GM18498 (cell line): ENCODE results near the gene MESP2.
"Not testable (repeated sequence)": the region's sequence is repeated elsewhere in the genome, so short reads cannot be mapped to it uniquely, and the experiment has no call there.

ENCODE experiments used
- ATAC-seq: cut with Tn5 transposase; IDR thresholded peaks from one replicate; pipeline ENCODE4 v1.9.1; 2021; ENCODE audit warnings: mild to moderate bottlenecking, moderate library complexity; ENCODE audit not compliant: unreplicated experiment

The MESP2 gene

DNA sequence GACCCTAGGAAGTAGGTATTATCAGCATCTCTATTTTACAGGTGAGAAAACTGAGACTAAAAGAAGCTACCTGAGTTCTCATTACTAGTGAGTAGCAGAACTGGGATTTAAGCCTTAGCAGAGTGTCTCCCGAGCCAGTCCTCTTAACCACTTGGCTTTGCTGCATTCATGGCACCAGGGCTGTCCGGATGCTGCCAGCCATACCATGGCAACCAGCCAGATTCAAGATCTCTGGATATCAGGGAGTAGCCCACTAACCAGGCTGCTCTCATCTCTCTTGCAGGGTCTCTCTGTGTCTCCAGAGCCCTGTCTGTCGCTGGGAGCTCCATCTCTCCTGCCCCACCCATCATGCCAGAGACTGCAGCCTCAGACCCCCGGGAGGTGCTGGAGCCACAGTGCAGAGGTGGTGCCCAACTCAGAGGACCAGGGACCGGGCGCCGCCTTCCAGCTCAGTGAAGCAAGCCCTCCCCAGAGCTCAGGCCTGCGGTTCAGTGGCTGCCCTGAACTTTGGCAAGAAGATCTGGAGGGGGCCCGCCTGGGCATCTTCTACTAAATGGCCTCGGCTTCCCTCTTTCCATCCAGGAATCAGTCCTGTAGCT is 1.7 kb downstream of the MESP2 start:
- ATAC-seq = no peak

DNA sequence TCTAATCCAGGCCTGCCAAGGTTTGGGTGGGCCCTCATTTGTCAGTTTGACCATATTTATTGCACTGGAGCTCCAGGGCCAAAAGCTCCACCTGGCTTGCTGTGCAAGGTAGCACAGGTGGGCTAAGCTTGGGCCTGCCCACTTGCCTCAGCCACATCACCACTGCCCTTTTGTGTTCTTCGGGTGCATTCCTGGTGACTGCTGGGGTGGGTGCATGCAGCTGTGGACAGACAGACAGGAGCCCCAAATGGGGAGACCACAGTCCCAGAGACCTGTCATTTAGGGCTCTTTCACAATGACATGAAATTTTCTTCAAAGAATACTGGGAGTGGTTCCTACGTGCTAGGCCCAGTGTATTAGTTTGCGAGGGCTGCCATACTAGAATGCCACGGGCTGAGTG is 2.7 kb downstream of the MESP2 start:
- no peak for ATAC-seq

DNA sequence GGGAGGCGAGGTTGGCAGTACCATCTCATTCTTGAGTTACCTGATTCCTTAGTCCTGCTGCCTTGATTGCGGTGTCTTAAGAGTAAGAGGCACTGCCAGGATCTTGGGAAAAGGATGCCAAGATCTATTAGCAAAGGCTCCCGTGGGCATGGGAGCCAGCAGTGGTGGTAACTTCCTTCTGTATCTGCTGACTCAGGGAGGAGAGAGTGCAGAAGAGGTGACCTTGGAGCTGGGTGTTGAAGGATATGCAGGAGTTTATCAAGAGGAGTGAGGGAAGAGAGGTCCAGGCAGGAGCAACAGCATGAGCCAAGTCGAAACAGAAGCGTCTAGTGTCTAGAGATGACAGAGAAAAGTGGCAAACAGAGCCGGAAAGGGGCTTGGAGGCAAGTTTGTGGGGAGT is 4.5 kb downstream of the MESP2 start:
- no peak for ATAC-seq

DNA sequence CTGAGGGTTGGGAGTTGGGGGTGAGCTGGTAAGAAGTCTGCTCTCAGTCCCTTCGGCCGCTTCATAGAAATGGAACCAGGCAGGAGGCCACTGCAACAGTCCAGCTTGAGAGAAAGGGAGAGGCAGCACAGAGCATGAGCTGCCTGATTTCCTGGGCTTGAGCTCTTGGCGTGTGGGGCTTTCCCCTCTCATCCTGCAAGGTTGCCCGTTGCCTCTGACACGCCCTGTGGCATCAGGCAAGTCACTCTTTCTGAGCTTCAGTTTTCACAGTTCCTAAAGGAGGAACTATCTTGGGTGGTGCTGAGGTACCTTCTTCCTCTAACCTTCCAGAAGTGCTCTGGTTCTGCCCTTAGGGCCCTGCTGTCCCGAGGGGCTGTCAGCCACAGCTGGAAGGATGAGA is 4.9 kb downstream of the MESP2 start:
- ATAC-seq = no peak

DNA sequence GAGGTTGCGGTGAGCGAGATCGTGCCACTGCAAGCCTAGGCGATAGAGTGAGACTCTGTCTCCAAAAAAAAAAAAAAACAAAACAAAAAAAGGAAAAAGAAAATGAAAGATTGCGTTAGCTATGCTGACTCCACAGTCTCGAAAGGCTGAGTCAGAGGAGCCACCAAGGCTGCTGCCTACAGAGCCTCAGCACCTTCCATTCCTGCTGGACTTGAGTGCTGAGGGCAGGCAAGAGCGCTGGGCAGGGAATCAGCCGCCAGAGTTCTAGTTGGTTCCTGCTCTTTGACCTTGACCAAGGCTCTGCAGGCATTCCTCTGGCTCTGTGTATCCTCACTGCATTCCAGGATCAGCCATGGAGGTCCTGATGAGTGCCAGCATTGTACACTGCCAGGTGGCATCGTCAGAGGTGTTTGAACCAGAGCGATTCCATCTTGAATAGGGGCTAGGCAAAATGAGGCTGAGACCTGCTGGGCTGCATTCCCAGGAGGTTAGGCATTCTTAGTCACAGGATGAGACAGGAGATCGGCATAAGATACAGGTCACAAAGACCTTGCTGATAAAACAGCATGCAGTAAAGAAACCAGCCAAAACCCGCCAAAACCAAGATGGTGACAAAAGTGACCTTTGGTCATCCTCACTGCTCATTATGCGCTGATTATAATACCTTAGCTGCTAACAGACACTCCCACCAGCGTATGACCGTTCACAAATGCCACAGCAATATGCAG is 5.9 kb downstream of the MESP2 start:
- ATAC-seq = no peak

DNA sequence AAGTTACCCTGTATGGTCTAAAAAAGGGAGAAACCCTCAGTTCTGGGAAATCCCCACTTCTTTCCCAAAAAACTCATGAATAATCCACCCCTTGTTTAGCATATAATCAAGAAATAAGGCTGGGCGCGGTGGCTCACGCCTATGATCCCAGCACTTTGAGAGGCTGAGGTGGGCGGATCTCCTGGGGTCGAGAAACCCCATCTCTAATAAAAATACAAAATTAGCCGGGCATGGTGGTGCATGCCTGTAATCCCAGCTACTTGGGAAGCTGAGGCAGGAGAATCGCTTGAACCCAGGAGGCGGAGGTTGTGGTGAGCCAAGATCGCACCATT is 6.5 kb downstream of the MESP2 start:
- not testable (repeated sequence) for ATAC-seq

DNA sequence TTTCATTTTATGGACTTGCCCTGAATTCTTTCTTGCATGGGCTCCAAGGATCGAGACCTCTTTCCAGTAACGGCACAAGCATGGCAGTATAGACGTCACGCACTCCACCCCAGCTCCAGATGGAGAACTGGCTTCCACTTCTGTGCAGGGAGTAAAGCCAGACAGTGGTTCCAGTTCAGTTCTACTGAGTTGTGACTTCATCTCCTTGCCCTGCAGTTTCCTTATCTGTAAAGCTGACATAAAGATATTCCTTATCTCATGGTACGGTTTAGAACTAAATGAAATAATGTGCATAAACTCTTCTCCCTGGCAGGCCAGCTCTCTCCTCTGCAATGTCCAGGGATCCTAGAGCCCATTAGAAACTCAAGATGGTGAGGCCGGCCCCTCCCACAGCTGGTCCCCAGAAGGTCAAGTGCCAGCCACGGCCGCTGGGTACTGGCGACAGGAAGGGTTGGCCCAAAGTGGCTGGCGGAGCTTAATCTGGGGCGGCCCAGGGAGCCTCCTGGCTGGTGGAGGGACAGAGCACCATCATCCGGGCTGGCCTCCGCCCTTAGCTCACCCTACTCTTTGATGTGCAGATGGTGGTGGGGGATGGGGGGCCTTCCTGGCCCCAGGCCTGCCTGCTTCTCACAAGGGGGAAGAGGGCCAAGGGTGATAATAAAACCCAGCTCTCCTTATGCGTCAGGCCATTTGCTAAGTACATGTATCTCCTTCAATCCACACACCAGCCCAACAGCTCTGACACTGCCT is 7.2 kb downstream of the MESP2 start:
- no peak for ATAC-seq

DNA sequence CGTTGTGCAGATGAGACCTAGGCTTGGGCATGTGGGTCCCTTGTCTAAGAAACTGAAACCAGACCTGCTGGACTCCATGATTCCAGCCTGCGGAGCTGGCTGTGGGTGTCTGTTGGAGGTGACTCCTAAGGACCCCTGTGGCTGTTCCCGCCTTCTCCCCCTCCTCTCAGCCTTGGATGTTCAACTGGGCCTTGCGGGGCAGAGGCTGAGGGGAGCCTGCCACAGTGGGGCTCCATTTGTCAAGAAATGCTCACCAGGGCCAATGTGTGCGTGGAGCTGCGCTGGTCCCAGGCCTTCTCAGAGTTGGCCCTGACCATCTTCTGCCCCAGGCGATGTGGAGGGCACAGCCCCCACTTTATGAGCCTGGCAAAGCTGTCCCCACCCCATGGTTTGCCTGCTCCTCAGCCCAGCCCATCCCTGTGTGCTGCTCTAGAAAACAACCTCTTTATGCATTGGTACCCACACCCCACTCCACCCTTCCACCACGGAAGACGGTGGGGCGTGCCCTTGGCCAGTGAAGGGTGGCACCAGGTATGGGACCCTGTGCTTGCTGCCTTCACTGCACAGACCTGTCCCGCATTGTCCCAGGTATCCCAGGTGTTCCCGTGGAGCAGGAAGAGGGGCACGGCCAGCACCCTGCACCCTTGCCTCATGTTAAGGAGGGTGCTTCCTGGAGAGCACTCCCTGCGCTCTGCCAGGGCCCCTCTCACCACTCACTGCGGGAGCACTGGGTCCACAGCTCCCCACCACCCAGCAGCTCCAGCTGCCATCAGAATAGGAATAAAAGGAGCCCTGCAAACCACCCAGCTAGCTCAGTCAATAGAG is 7.9 kb downstream of the MESP2 start:
- ATAC-seq = no peak

DNA sequence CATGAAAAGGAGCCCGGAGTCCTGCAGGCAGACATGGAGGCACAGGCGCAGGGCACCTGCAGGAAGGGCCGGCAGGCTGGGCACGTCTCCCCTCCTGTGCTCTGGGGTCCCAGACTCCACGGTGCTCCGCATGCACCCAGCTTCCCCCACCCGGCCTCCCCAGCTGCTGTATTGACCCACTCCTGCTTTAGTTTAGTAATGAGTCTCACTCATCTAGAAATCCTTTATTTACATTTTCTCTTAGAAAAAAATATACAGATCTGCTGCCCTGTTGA is 8.5 kb downstream of the MESP2 start:
- ATAC-seq = no peak

DNA sequence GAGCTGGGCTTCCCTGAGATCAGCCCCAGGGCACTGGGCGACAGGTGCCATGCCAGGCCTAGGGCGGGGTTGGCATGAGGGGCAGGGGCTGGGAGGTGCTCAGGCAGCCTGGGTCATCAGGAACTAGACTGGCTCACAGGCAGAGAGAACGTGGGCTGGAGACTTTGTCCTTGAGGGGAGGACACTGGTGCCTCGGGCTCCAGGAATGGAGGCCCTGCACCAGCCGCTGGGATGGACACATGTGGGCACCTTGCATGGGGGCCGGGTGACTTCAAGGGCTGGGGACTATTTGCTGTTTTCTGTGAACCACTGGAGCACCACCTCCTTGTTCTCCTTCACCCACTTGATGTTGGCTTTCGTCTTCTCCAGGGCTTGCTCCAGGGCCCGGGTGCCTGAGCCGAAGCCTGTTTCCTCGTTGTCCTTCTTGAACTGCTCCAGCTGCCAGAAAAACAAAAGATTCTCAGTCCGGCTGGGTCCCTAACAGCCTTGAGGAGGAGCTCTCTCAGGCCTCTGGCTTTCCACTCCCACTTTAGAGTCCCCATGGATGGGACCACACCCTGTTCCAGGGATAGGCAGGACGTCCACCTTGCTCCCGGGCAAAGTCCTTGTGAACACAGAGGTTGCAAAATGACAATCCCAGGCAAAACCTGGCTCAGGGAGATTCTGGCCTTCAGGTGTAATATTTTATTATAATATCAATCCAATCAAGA is 9.1 kb downstream of the MESP2 start:
- no peak for ATAC-seq

DNA sequence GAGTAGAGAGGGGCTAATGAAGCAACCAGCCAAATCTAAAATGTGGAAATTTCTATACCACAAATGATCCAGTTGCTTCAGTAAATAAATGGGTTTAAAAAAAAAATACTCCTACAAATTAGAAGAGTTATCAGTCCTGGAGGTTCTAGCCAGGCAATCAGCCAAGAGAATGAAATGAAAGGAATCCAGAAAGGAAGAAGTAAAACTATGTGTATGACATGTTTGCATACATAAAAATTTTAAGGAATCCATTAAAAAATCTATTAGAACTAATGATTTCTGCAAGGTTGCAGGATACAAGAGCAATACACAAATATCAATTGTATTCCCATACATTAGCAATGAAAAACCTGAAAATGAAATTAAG is 9.6 kb downstream of the MESP2 start:
- ATAC-seq = no peak

DNA sequence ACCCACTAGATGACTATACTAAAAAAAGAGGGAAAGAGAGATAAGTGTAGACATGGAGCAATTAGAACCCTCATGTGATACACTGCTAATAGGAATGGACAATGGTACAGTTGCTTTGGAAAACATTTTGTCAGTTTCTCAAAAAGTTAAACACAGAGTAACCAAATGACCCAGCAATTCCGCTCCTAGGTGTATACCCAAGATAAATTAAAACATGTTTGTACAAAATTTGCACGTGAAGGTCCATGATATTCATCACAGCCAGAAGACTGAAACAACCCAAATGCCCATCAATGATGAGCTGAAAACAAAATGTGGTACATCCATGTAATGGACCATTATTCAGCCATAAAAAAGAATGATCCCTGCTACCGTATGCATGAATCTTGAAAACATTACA is 11.8 kb downstream of the MESP2 start:
- ATAC-seq = no peak

DNA sequence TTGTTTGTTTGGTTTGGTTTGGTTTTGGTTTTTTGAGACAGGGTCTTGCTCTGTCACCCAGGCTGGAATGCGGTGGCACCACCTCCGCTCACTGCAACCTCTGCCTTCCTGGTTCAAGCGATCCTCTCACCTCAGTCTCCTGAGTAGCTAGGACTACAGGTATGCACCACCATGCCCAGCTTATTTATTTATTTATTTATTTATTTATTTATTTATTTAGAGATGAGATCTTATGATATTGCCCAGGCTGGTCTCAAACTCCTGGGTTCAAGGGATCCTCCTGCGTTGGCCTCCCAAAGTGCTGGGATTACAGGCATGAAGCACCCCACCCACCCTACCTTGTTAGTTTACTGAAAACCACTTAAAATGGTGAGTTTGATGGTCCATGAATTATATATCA is 12.5 kb downstream of the MESP2 start:
- ATAC-seq = not testable (repeated sequence)

DNA sequence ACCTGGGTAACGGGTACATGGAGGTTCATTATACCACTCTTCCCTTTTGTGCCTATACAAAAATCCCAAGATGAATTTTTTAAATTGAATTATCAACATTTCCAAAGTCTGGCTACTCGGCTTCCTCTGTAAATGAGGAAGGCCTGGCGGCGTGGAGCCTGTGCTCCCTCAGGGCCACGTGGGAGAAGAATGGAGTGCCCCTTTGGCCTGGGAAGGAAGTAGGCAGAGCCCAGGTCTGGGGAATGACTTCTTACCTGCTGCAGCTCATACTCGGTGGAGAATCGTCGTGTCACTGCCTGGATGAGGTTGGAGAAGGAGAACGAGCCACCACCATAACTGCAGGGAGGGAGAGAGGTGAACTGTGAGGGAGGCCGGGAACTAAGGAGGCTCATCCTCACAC is 14.1 kb downstream of the MESP2 start:
- no peak for ATAC-seq

DNA sequence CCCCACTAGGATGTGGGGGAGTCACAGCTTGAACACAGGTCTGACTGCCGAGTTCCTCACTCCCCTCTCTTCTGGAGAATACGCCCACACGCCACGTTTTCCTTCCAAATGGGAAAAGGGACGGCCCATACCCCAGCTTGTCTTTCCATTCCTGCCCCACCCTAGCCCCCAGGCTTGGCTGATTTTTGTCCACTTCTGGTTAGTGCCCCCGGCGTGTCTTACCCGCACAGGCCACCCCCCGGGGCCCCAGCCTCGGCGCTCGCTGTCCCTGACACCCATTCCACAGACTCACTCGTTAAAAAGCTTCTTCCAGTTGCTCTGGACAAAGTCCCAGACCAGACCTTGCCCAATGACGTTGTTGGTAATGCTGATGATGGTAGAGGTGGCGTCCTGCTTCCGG is 14.5 kb downstream of the MESP2 start:
- no peak for ATAC-seq

DNA sequence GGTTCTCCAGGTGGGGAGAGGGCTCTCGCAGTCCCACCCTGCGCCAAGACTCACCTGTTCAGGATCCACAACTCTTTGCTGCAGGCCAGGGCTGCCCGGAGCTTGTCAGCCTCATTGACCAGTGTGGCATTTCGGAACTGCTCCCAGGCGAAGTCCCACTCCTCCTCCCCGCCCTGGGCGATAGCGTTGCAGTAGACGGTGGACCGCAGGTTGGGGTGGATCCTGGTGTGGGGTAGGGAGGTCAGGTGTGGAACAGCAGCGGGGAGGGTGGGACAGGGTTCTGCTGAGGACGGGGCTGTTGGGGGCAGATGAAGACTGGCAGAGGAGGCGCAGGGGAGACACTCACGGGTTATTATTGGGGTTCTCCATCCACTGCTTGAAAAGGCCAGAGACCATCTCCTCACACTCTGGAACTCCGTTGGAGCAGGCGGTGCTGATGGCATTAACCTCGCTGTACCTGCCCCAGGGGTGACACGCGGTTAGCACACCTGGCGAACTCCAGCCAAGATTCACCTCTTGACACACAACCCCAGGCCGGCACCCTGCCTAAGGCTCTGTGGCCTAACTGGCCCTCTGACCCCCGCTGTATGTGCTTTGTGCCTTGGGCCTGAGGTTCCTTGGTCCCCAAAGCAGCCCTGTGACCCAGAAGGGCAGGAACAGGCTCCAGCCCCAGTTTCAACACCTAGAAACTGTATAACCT is 16.1 kb downstream of the MESP2 start:
- no peak for ATAC-seq

DNA sequence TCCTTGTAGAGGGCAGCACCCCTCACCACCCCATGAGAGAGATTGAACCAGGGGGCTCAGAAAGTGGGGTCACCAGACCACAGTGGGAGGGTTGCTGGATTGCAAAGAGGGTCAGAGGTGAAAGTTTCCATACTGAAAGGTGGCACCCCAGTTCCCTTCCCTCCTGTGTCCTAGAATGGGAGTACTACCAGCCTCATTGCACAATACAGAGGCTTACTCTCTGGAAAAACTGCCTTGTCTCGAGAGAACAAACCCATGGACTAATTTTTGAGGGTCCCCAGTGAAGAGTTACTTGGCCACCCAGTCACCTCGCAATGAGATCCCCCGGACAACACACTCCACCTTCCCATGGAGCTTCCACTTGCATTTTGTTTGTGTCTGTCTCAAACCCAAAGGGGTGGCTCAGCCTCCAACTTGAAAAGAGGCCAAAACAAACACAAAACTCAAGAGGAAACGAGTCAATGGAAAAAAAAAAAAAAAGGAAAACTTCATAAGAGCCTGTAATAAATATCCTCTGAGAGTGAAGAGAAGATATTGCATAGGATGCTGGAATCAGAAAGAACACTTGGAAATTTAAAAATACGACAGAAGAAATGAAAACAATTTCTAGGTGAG is 18.6 kb downstream of the MESP2 start:
- ATAC-seq = no peak

DNA sequence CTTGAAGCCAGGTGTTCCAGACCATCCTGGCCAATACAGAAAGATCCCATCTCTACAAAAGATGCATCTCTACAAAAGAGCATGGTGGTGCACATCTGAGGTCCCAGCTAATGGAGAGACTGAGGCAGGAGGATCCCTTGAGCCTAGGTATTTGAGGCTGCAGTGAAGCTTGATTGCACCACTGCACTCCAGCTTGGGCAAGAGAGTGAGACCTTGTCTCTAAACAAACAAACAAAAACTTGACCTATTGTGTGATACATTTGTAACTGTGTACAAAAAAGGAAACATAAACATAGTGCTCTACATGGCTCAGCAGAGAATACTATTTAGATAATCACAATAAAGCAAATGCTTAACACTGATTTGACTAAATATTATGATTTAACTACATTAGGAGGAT is 19.9 kb downstream of the MESP2 start:
- ATAC-seq = no peak

DNA sequence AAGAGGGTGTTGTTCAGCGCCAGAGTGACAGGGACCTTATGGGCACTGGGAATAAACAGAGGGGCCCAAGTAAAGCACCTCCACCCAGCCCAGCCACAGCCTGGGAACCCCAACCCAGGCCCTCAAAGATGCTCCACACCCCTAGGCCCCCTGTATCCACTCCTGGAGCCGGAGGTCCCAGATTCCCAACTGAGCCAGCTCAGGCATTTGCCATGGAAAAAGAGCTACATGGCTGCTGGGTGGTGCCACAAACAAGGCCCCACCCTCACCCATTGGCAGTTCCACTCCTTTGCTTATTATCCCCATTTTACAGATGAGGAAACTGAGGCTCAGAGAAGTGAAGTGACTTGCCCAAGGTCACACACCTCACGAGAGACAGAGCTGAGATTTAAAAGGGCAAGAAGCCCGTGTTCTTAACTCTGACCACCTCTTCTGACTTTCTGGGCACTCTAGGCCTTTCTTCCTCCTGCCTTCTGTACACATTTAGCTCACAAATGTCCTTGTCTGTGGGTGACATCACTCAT is 21.6 kb downstream of the MESP2 start:
- no peak for ATAC-seq
